ENCODE data around the gene C2CD4C. TPM values are rescaled to one million over a fixed set of nuclear protein-coding genes. Genes with fewer than 3 reads are reported as not detected.
A peak's percentile ranks its signal among the peaks of the same experiment; 100 is the strongest.
"Not testable (repeated sequence)": the region's sequence is repeated elsewhere in the genome, so short reads cannot be mapped to it uniquely, and the experiment has no call there.

The C2CD4C gene
- total RNA-seq, 4 donors from 2014 or later: 0.21 to 2.7 (median 1.5) TPM

- no peak for DNase-seq (ENCODE audit: low spot score in 2 of 2)
- 32 to 42% methylated on average over 6 to 11 of the region's 13 CpGs for WGBS, 2 donors
- TF ChIP-seq EP300 (IDR thresholded peaks at IDR 0.05): no peak
- TF ChIP-seq POLR2A (IDR thresholded peaks at IDR 0.05): no peak
- TF ChIP-seq CTCF (IDR thresholded peaks at IDR 0.05): no peak
- H3K4me3 ChIP-seq: no peak overlapping the region
- no peak overlapping the region for H3K27ac ChIP-seq
- no peaks in the 10 kb centered on the region for H3K9me3 ChIP-seq
- peaks cover 0 to 53% of the 10 kb centered on the region in 2 donors for H3K27me3 ChIP-seq
- H3K36me3 ChIP-seq: peaks cover 0 to 5% (median 0%) of the 10 kb centered on the region in 3 donors
- H3K4me1 ChIP-seq: peaks cover 0 to 25% (median 12%) of the 10 kb centered on the region in 4 donors
These were observed 2.9 kb upstream of the C2CD4C start for GRCh38 chr19:411723-412355.

GRCh38 chr19:411121-411722 is 2.3 kb upstream of the C2CD4C start:
- whole genome bisulfite sequencing, 2 donors: 82 to 87% methylated on average over 11 to 15 of the region's 22 CpGs

GRCh38 chr19:410243-410781 is 1.4 kb upstream of the C2CD4C start:
- H3K36me3 ChIP-seq: no peaks in the 10 kb centered on the region
- H3K9me3 ChIP-seq: no peaks in the 10 kb centered on the region
- no peak for DNase-seq (ENCODE audit: low spot score in 2 of 2)
- peaks cover 0 to 69% of the 10 kb centered on the region in 2 donors for H3K27me3 ChIP-seq
- H3K27ac ChIP-seq: no peak overlapping the region
- H3K4me3 ChIP-seq: no peak overlapping the region
- peaks cover 0 to 25% (median 12%) of the 10 kb centered on the region in 4 donors for H3K4me1 ChIP-seq
- TF ChIP-seq EP300 (IDR thresholded peaks at IDR 0.05) (no peak), CTCF (IDR thresholded peaks at IDR 0.05) (no peak), POLR2A (IDR thresholded peaks at IDR 0.05) (no peak)
- WGBS, 2 donors: 59 to 67% methylated on average over 20 to 21 of the region's 21 CpGs

More at GRCh38 chr19:411121-411722, 2.3 kb upstream of the C2CD4C start:
- not testable (repeated sequence) for H3K27ac ChIP-seq; H3K4me3 ChIP-seq; H3K9me3 ChIP-seq; H3K36me3 ChIP-seq; DNase-seq (ENCODE audit: low spot score in 2 of 2)
- Histone ChIP-seq H3K27me3 (peaks cover 0 to 60% of the 10 kb centered on the region in 2 donors), H3K4me1 (peaks cover 0 to 25% (median 12%) of the 10 kb centered on the region in 4 donors)

- no peaks in the 10 kb centered on the region for H3K9me3 ChIP-seq
- DNase-seq (ENCODE audit: low spot score in 2 of 2): peak in 1 of 2 donors; percentile 8
These were observed 732 bp upstream of the C2CD4C start for GRCh38 chr19:409516-410242.

More at GRCh38 chr19:409516-410242, 732 bp upstream of the C2CD4C start:
- 4 to 7% methylated on average over 22 to 23 of the region's 23 CpGs for WGBS, 2 donors
- Histone ChIP-seq H3K36me3 (no peaks in the 10 kb centered on the region), H3K4me1 (peaks cover 0 to 25% (median 12%) of the 10 kb centered on the region in 4 donors), H3K27ac (no peak overlapping the region), H3K27me3 (peaks cover 0 to 72% of the 10 kb centered on the region in 2 donors), H3K4me3 (peak overlapping the region; percentile 1 to 48 (median 34))
- TF ChIP-seq EP300 (IDR thresholded peaks at IDR 0.05) (no peak), CTCF (IDR thresholded peaks at IDR 0.05) (no peak), POLR2A (IDR thresholded peaks at IDR 0.05) (no peak)

All from tibial nerve (tissue), 4 donors.